ENCODE measurements around the gene TENM4.

TENM4 gene

GRCh38 chr11:79167510-79168188 lies 273.2 kb downstream of the TENM4 start:
- no peak for DNase-seq

- no peak for DNase-seq
These were observed 274.9 kb downstream of the TENM4 start for GRCh38 chr11:79165908-79166307.

- no peak for DNase-seq
These were observed 279.9 kb downstream of the TENM4 start for GRCh38 chr11:79160791-79161403.

- no peak for DNase-seq
These were observed 281.0 kb downstream of the TENM4 start for GRCh38 chr11:79159657-79160450.

GRCh38 chr11:79157738-79158137 lies 283.1 kb downstream of the TENM4 start:
- DNase-seq = no peak

GRCh38 chr11:79156031-79156430 lies 284.8 kb downstream of the TENM4 start:
- no peak for DNase-seq

- DNase-seq = no peak
These were observed 285.6 kb downstream of the TENM4 start for GRCh38 chr11:79155237-79155636.

GRCh38 chr11:79152511-79152910 lies 288.3 kb downstream of the TENM4 start:
- DNase-seq = peak; percentile 11

GRCh38 chr11:79151396-79151795 lies 289.4 kb downstream of the TENM4 start:
- no peak for DNase-seq

- peak; percentile 29 for DNase-seq
These were observed 289.9 kb downstream of the TENM4 start for GRCh38 chr11:79150966-79151365.

- DNase-seq = no peak
These were observed 290.5 kb downstream of the TENM4 start for GRCh38 chr11:79150320-79150719.

- no peak for DNase-seq
These were observed 293.1 kb downstream of the TENM4 start for GRCh38 chr11:79147731-79148130.

- no peak for DNase-seq
These were observed 293.8 kb downstream of the TENM4 start for GRCh38 chr11:79147011-79147410.

- no peak for DNase-seq
These were observed 300.9 kb downstream of the TENM4 start for GRCh38 chr11:79139900-79140299.

- DNase-seq = no peak
These were observed 311.1 kb downstream of the TENM4 start for GRCh38 chr11:79129702-79130101.

- no peak for DNase-seq
These were observed 312.5 kb downstream of the TENM4 start for GRCh38 chr11:79128291-79128690.

GRCh38 chr11:79122759-79123158 lies 318.1 kb downstream of the TENM4 start:
- no peak for DNase-seq

- no peak for DNase-seq
These were observed 319.5 kb downstream of the TENM4 start for GRCh38 chr11:79121351-79121750.

- no peak for DNase-seq
These were observed 321.1 kb downstream of the TENM4 start for GRCh38 chr11:79119491-79120284.

GRCh38 chr11:79117488-79117887 lies 323.3 kb downstream of the TENM4 start:
- no peak for DNase-seq

- DNase-seq = no peak
These were observed 324.2 kb downstream of the TENM4 start for GRCh38 chr11:79116600-79116999.

- DNase-seq = peak; percentile 62
These were observed 327.7 kb downstream of the TENM4 start for GRCh38 chr11:79113054-79113690.
